Measurements from ENCODE around the gene CASP1.

DNA sequence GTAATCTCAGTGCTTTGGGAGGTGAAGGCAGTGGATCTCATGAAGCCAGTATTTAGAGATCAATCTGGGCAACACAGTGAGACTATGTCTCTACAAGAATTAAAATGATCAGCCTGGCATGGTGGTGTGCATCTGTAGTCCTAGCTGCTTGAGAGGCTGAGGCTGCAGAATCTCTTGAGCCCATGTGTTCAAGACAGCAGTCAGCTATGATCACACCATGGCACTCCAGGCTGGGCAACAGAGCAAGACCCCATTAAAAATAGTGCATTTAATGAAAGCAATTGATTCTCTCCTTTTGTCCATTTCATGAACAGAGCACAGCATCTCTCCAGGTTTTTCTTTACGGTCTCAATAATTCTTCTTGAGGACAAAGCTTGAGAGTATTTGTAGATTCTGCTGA is 21.5 kb upstream of the CASP1 start:
- TF ChIP-seq, protein P1, sequence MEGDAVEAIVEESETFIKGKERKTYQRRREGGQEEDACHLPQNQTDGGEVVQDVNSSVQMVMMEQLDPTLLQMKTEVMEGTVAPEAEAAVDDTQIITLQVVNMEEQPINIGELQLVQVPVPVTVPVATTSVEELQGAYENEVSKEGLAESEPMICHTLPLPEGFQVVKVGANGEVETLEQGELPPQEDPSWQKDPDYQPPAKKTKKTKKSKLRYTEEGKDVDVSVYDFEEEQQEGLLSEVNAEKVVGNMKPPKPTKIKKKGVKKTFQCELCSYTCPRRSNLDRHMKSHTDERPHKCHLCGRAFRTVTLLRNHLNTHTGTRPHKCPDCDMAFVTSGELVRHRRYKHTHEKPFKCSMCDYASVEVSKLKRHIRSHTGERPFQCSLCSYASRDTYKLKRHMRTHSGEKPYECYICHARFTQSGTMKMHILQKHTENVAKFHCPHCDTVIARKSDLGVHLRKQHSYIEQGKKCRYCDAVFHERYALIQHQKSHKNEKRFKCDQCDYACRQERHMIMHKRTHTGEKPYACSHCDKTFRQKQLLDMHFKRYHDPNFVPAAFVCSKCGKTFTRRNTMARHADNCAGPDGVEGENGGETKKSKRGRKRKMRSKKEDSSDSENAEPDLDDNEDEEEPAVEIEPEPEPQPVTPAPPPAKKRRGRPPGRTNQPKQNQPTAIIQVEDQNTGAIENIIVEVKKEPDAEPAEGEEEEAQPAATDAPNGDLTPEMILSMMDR (IDR thresholded peaks at IDR 0.05), result no peak
- no peak for TF ChIP-seq POLR2A (IDR thresholded peaks at IDR 0.05)
